Naive thymus-derived CD8-positive, alpha-beta T cell (primary cell): ENCODE data around the gene ABCC2. TPM values are rescaled to one million over a fixed set of nuclear protein-coding genes. Genes with fewer than 3 reads are reported as not detected.
"Not testable (repeated sequence)": the region's sequence is repeated elsewhere in the genome, so short reads cannot be mapped to it uniquely, and the experiment has no call there.

Experiments used
- ATAC-seq, 2 donors: fragments of 150-1000 bp; cut with Tn5 transposase in 1 of 2; sonication (Bioruptor Pico), chemical (Tn5 transposase) in 1 of 2; 1 replicate in 1 of 2; 2 replicates in 1 of 2; pipeline ENCODE4 v1.10.0; 2021; ENCODE audit warnings: mild to moderate bottlenecking in 2 of 2, moderate library complexity in 2 of 2
- POLR2A ChIA-PET: fragments of 350-600 bp; sonication (Branson Sonifier 250); formaldehyde crosslinking; loops from one replicate; lab custom pipeline; 2021; ENCODE audit warnings: antibody characterized with exemption; lab: Charles Lee
- DNase-seq, 10 donors: peaks; one replicate each; pipeline versions ENCODE4 v3.0.0 to v3.0.0-alpha.2; 2020 to 2022
- H3K27ac Mint-ChIP-seq, 10 donors: one replicate each; pipeline ENCODE4 v1.8.0; 2020 to 2022; ENCODE audit warnings: mild to moderate bottlenecking in 10 of 10, mixed read lengths in 10 of 10, moderate library complexity in 4 of 10, inconsistent platforms in 1 of 10
- H3K27me3 Mint-ChIP-seq, 5 donors: one replicate each; pipeline ENCODE4 v1.8.0; 2021 to 2022; ENCODE audit warnings: mixed read lengths in 5 of 5
- H3K36me3 Mint-ChIP-seq, 3 donors: one replicate each; pipeline ENCODE4 v1.8.0; 2020 to 2022; ENCODE audit warnings: mixed read lengths in 3 of 3, mild to moderate bottlenecking in 2 of 3, inconsistent platforms in 1 of 3
- H3K4me1 Mint-ChIP-seq, 4 donors: one replicate each; pipeline ENCODE4 v1.8.0; 2021 to 2022; ENCODE audit warnings: mixed read lengths in 4 of 4
- H3K4me3 Mint-ChIP-seq, 10 donors: one replicate each; pipeline ENCODE4 v1.8.0; 2020 to 2022; ENCODE audit warnings: mild to moderate bottlenecking in 10 of 10, mixed read lengths in 10 of 10, moderate library complexity in 6 of 10, inconsistent platforms in 1 of 10
- H3K9me3 Mint-ChIP-seq, 9 donors: one replicate each; pipeline ENCODE4 v1.8.0; 2020 to 2022; ENCODE audit warnings: mixed read lengths in 9 of 9, mild to moderate bottlenecking in 3 of 9, inconsistent platforms in 1 of 9, moderate library complexity in 1 of 9
- polyA plus RNA-seq, 3 donors: library from polyadenylated mRNA; unstranded; fragments of 300-500 nt; fragmentation: Illumina TruSeq; gene quantifications; one replicate each; pipeline ENCODE4 v1.2.3, GENCODE V29; 2021
- total RNA-seq, 8 experiments: library from RNA in 2 of 8; stranded (reverse) in 2 of 8; gene quantifications; one replicate each; pipeline ENCODE4 v1.2.3 and lab custom pipeline; 2021 to 2026

ABCC2 gene
- total and polyA plus RNA-seq, 5 experiments from 2014 or later, result 0.50 to 6.8 (median 0.86) TPM

DNA sequence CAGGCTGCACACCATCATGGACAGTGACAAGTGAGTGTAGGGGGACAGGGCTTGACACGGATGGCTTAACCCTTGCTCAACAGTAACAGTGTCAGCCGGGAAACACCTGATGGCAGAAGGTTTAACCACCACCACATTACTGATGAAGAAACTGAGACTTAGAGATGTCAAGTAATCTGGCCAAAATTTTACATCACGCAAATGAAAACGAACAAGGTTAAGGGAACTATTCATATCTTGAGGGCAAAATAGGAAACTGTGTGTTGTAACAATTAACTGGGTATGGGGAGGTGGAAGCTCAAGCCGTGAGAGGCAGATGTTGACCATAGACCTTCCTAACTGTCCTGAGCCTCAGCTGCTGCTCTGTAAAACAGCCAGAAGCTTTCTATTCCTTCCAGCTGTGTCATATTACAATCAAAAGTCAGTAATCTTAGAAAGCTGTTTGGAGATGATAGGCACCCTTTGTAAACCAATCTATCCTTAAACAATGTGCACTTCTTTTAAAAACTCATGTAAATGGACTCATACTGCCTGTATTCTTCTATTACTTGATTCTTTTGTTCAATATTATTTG lies 68.4 kb downstream of the ABCC2 start:
- Mint-ChIP-seq H3K9me3 (no peaks in the 10 kb centered on the region), H3K27me3 (no peaks in the 10 kb centered on the region), H3K4me3 (no peak overlapping the region), H3K4me1 (peaks cover 2 to 7% (median 5%) of the 10 kb centered on the region in 4 donors), H3K27ac (no peak overlapping the region), H3K36me3 (peaks cover 8 to 11% (median 9%) of the 10 kb centered on the region in 3 donors)
- ATAC-seq (no peak), DNase-seq (no peak)
- POLR2A ChIA-PET, result no interaction called here

DNA sequence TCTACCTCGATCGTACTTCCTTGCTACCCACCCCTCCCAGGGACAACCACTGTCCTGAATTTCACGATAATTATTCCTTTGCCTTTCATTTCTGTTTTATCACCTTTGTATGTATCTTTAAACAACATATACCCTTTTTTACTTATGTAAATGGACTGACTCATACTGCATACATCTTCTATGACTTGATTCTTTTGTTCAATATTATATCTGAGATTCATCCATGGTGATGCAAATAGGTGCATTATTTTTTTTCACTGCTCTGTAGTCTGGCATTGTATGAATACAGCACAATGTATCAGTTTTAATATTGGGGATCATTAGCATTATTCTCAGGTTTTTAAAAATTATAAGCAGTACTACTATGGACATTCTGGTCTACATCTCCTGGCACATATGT lies 69.4 kb downstream of the ABCC2 start:
- POLR2A ChIA-PET, result no interaction called here

DNA sequence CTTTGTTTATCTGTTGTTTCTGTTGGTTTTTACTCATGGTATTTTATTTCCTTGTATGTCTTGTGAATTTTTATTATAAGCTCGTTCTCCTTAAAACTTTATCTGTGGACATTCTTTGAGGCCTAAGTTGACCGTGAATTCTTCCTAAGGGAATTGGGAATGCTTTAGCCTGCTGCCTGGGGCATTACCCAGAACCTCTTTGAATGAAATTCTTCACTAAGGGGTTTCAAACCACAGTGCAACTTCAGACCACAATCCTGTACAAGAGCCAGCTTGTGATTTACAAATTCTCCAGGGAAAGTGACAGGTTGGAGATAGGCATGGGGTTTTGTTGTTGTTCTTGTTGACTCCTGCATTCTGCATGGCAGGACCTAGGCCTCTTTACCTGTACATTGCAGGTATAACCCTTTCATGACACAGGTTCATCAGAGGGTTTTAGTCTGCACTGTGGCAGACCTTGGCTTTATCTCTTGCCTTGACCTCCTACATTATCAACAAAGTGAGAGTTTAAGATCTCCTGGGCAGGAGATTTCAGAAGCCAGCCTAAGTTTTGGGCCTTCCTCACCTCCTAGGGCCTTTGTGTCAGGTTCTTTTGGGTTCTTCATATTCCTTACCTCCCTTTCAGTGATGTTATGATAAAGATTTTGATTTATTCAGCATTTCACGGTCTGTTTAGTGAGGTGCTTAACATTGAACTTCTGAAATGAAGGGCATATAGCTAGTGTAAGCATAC lies 70.2 kb downstream of the ABCC2 start:
- Mint-ChIP-seq H3K27ac (no peak overlapping the region), H3K4me1 (no peaks in the 10 kb centered on the region), H3K4me3 (no peak overlapping the region), H3K36me3 (peaks cover 8 to 9% (median 9%) of the 10 kb centered on the region in 3 donors), H3K9me3 (no peaks in the 10 kb centered on the region), H3K27me3 (peaks cover 0 to under 1% (median 0%) of the 10 kb centered on the region in 5 donors)
- no peak for DNase-seq
- POLR2A ChIA-PET, result no interaction called here
- no peak for ATAC-seq

More for the DNA sequence above, 69.4 kb downstream of the ABCC2 start:
- Mint-ChIP-seq H3K4me3 (no peak overlapping the region), H3K27me3 (no peaks in the 10 kb centered on the region), H3K4me1 (no peaks in the 10 kb centered on the region), H3K9me3 (no peaks in the 10 kb centered on the region), H3K36me3 (peaks cover 8 to 11% (median 9%) of the 10 kb centered on the region in 3 donors), H3K27ac (no peak overlapping the region)
- no peak for DNase-seq
- no peak for ATAC-seq

DNA sequence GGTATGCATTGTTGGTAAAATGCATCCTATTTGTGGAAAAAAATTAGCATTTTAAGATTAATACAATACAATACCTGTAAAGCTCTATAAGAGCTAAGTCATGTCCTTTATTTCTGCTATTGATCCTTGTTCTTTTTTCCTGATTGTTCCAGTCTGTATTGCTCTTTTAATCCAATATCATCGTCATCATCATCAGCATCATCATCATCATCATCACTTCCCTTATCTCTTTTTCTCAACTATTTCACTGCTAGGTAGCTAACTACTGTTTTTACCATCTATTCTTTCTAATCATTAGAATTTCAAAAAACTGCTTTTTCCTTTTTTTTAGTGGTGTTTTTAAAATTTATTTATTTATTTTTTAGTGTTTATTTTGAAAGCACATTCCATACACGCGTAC lies 71.2 kb downstream of the ABCC2 start:
- POLR2A ChIA-PET, result no interaction called here
- peaks cover 8 to 9% (median 9%) of the 10 kb centered on the region in 3 donors for H3K36me3 Mint-ChIP-seq
- no peak for ATAC-seq
- no peak overlapping the region for H3K4me3 Mint-ChIP-seq
- no peaks in the 10 kb centered on the region for H3K9me3 Mint-ChIP-seq
- peaks cover 0 to 3% (median 0%) of the 10 kb centered on the region in 5 donors for H3K27me3 Mint-ChIP-seq
- DNase-seq, result no peak
- no peaks in the 10 kb centered on the region for H3K4me1 Mint-ChIP-seq
- H3K27ac Mint-ChIP-seq, result no peak overlapping the region

DNA sequence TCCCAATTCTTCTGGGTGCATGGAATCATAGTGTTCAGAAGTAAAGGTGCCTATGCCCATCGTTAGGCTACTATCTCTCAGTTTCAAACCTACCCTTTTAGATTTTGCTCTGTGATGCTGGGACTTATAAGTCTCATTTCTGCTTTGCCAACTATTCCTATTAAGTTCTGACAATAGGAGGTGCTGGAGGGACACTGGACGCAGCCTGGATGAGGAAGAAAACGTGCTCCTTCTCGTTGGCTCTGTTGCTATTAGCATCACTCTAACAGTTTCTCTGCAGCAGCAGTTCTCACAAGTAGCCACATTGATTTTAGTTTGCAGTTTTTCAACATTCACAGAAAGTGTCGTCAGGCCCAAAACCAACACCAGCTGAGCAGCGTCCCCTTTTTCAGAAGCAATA lies 72.4 kb downstream of the ABCC2 start:
- ATAC-seq (no peak), DNase-seq (no peak)
- peaks cover 8 to 9% (median 9%) of the 10 kb centered on the region in 3 donors for H3K36me3 Mint-ChIP-seq
- no peaks in the 10 kb centered on the region for H3K9me3 Mint-ChIP-seq
- peaks cover 0 to 3% (median 2%) of the 10 kb centered on the region in 5 donors for H3K27me3 Mint-ChIP-seq
- no peak overlapping the region for H3K4me3 Mint-ChIP-seq
- POLR2A ChIA-PET, result no interaction called here
- H3K4me1 Mint-ChIP-seq, result no peaks in the 10 kb centered on the region
- no peak overlapping the region for H3K27ac Mint-ChIP-seq

GRCh38 chr10:99855479-99856071 lies 73.1 kb downstream of the ABCC2 start:
- Mint-ChIP-seq H3K4me3 (no peak overlapping the region), H3K27ac (no peak overlapping the region), H3K27me3 (peaks cover 0 to 3% (median 2%) of the 10 kb centered on the region in 5 donors), H3K36me3 (peaks cover 8 to 9% (median 9%) of the 10 kb centered on the region in 3 donors), H3K4me1 (no peaks in the 10 kb centered on the region), H3K9me3 (no peaks in the 10 kb centered on the region)
- POLR2A ChIA-PET, result no interaction called here
- ATAC-seq (no peak), DNase-seq (no peak)

- H3K4me1 Mint-ChIP-seq, result no peaks in the 10 kb centered on the region
- DNase-seq, result no peak
- no peak for ATAC-seq
- H3K27me3 Mint-ChIP-seq, result peaks cover 0 to 8% (median 2%) of the 10 kb centered on the region in 5 donors
- H3K36me3 Mint-ChIP-seq, result no peaks in the 10 kb centered on the region
- H3K4me3 Mint-ChIP-seq, result no peak overlapping the region
- H3K27ac Mint-ChIP-seq, result no peak overlapping the region
- POLR2A ChIA-PET, result no interaction called here
- H3K9me3 Mint-ChIP-seq, result no peaks in the 10 kb centered on the region
Measured at GRCh38 chr10:99858849-99859248, 76.4 kb downstream of the ABCC2 start.

GRCh38 chr10:99859585-99859984 lies 77.1 kb downstream of the ABCC2 start:
- H3K4me1 Mint-ChIP-seq, result no peaks in the 10 kb centered on the region
- POLR2A ChIA-PET, result no interaction called here
- DNase-seq (peak in 1 of 10 donors; percentile 5), ATAC-seq (no peak)
- H3K36me3 Mint-ChIP-seq, result no peaks in the 10 kb centered on the region
- peaks cover 0 to 2% (median 0%) of the 10 kb centered on the region in 9 donors for H3K9me3 Mint-ChIP-seq
- no peak overlapping the region for H3K4me3 Mint-ChIP-seq
- no peak overlapping the region for H3K27ac Mint-ChIP-seq
- peaks cover 0 to 14% (median 9%) of the 10 kb centered on the region in 5 donors for H3K27me3 Mint-ChIP-seq

DNA sequence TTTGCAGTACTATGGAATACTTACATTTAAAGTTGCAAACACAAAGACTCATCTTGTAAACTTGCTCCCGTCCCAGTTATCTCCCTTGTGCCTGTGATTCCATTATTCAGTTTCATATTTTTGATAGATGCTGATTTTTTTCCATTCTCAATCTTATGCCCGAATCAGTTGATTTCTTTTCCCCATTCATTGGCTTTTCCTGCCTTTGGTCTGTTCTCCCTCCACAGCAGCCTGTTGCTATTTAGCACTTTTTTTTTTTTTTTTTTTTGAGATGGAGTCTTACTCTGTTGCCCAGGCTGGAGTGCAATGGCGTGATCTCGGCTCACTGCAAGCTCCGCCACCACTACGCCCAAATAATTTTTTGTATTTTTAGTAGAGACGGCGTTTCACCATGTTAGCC lies 78.0 kb downstream of the ABCC2 start:
- POLR2A ChIA-PET, result no interaction called here
- DNase-seq (no peak), ATAC-seq (no peak)
- H3K4me3 Mint-ChIP-seq, result no peak overlapping the region
- H3K27me3 Mint-ChIP-seq, result peaks cover 1 to 17% (median 15%) of the 10 kb centered on the region in 5 donors
- no peaks in the 10 kb centered on the region for H3K36me3 Mint-ChIP-seq
- no peaks in the 10 kb centered on the region for H3K4me1 Mint-ChIP-seq
- H3K27ac Mint-ChIP-seq, result no peak overlapping the region
- peaks cover 0 to 5% (median 0%) of the 10 kb centered on the region in 9 donors for H3K9me3 Mint-ChIP-seq

GRCh38 chr10:99863535-99864240 lies 81.2 kb downstream of the ABCC2 start:
- Mint-ChIP-seq H3K9me3 (peaks cover 2 to 36% (median 16%) of the 10 kb centered on the region in 9 donors), H3K27me3 (peaks cover 30 to 47% (median 39%) of the 10 kb centered on the region in 5 donors), H3K36me3 (peaks cover 3 to 16% (median 4%) of the 10 kb centered on the region in 3 donors)
- POLR2A ChIA-PET, DNase-seq, H3K4me3 Mint-ChIP-seq, ATAC-seq, H3K4me1 Mint-ChIP-seq, H3K27ac Mint-ChIP-seq: not testable (repeated sequence)

DNA sequence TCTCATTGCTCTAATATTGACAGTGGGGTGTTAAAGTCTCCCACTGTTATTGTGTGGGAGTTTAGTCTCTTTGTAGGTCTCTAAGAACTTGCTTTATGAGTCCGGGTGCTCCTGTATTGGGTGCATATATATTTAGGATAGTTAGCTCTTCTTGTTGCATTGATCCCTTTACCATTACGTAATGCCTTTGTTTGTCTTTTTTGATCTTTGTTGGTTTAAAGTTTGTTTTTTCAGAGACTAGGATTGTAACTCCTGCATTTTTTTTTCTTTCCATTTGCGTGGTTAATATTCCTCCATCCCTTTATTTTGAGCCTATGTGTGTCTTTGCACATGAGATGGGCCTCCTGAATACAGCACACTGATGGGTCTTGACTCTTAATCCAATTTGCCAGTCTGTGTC lies 84.8 kb downstream of the ABCC2 start:
- peaks cover 10 to 23% (median 16%) of the 10 kb centered on the region in 4 donors for H3K4me1 Mint-ChIP-seq

DNA sequence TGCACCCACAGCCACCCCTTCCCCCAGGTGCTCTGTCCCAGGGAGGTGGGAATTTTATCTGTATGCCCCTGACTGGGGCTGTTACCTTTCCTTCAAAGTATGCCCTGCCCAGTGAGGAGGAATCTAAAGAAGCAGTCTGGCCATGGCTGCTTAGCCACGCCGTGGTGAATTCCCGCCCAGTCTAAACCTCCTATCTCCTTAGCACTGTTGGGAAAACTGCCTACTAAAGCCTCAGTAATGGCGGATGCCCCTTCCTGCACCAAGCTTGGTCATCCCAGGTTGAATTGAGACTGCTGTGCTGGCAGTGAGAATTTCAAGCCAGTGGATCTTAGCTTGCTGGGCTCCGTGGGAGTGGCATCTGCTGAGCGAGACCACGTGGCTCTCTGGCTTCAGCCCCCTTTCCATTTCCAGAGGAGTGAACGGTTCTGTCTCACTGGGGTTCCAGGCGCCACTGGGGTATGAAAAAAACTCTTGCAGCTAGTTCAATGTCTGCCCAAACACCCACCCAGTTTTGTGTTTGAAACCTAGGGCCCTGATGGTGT lies 87.2 kb downstream of the ABCC2 start:
- DNase-seq (no peak), ATAC-seq (peak; percentile 17 to 19)
- POLR2A ChIA-PET, result interaction anchor here (0.6 to 0.7 kb wide), 3 partner anchors 53 to 1939 kb away, joined by 3 to 4 read pairs (median 3); no protein-coding TSS in a partner anchor
- Mint-ChIP-seq H3K36me3 (peaks cover 8 to 17% (median 8%) of the 10 kb centered on the region in 3 donors), H3K27ac (peak overlapping the region in 1 of 10 donors; percentile 5), H3K4me3 (peak overlapping the region in 7 of 10 donors; percentile 32 to 86 (median 73)), H3K4me1 (peaks cover 12 to 24% (median 16%) of the 10 kb centered on the region in 4 donors), H3K27me3 (peaks cover 61 to 80% (median 64%) of the 10 kb centered on the region in 5 donors), H3K9me3 (peaks cover 2 to 38% (median 16%) of the 10 kb centered on the region in 9 donors)

More for the DNA sequence above, 84.8 kb downstream of the ABCC2 start:
- peaks cover 3 to 17% (median 4%) of the 10 kb centered on the region in 3 donors for H3K36me3 Mint-ChIP-seq
- POLR2A ChIA-PET, DNase-seq, H3K4me3 Mint-ChIP-seq, ATAC-seq, H3K27ac Mint-ChIP-seq: not testable (repeated sequence)
- peaks cover 2 to 38% (median 16%) of the 10 kb centered on the region in 9 donors for H3K9me3 Mint-ChIP-seq
- H3K27me3 Mint-ChIP-seq, result peaks cover 42 to 67% (median 49%) of the 10 kb centered on the region in 5 donors
